T-helper 2 cell treated with Interferon-gamma antibody and Interleukin-4, amounts not matched to agents 5 μg/mL and 100 μg/mL, for 36 hours (primary cell): ENCODE data around the gene APBB1IP.
A peak's percentile ranks its signal among the peaks of the same experiment; 100 is the strongest.
"Not testable (repeated sequence)": the region's sequence is repeated elsewhere in the genome, so short reads cannot be mapped to it uniquely, and the experiment has no call there.

Experiments used
- DNase-seq: peaks from one replicate; pipeline ENCODE4 v3.0.0; 2021; ENCODE audit warnings: low spot score
- H3K27ac Mint-ChIP-seq: one replicate; pipeline ENCODE4 v1.8.0; 2021; ENCODE audit warnings: mild to moderate bottlenecking, mixed read lengths
- H3K27me3 Mint-ChIP-seq: one replicate; pipeline ENCODE4 v1.8.0; 2021; ENCODE audit warnings: low read depth, mixed read lengths
- H3K36me3 Mint-ChIP-seq: one replicate; pipeline ENCODE4 v1.8.0; 2021; ENCODE audit warnings: low read depth, mixed read lengths
- H3K4me1 Mint-ChIP-seq: one replicate; pipeline ENCODE4 v1.8.0; 2021; ENCODE audit warnings: low read depth, mixed read lengths
- H3K4me3 Mint-ChIP-seq: one replicate; pipeline ENCODE4 v1.8.0; 2022; ENCODE audit warnings: mild to moderate bottlenecking, moderate library complexity, mixed read lengths
- H3K9me3 Mint-ChIP-seq: one replicate; pipeline ENCODE4 v1.8.0; 2021; ENCODE audit warnings: mixed read lengths

The APBB1IP gene

GRCh38 chr10:26453850-26454249, 15.7 kb downstream of the APBB1IP start:
- no peak for DNase-seq
- Mint-ChIP-seq H3K27ac (no peak overlapping the region), H3K27me3 (no peaks in the 10 kb centered on the region), H3K4me3 (no peak overlapping the region), H3K36me3 (peaks cover 67% of the 10 kb centered on the region), H3K9me3 (no peaks in the 10 kb centered on the region), H3K4me1 (peaks cover 52% of the 10 kb centered on the region)

DNA sequence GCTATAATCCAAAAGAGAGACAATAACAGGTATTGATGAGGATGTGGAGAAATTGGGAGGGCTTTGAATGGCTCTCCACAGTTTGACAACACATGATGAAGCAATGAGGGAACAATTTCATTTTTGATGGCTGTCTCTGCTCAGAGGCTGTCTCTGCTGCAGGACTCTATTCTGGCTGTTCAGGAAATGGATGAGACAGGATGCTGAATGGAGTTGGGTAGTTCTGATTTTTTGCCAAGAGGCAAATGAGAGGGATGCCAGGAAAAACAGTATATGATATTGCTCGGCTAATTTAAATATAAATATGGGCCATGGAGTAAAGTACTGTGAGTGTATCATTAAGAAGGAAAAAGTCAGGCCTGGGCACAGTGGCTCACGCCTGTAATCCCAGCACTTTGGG, 16.8 kb downstream of the APBB1IP start:
- peaks cover 59% of the 10 kb centered on the region for H3K36me3 Mint-ChIP-seq
- no peaks in the 10 kb centered on the region for H3K27me3 Mint-ChIP-seq
- H3K4me3 Mint-ChIP-seq: no peak overlapping the region
- H3K4me1 Mint-ChIP-seq: peaks cover 42% of the 10 kb centered on the region
- DNase-seq: no peak
- no peaks in the 10 kb centered on the region for H3K9me3 Mint-ChIP-seq
- H3K27ac Mint-ChIP-seq: no peak overlapping the region

DNA sequence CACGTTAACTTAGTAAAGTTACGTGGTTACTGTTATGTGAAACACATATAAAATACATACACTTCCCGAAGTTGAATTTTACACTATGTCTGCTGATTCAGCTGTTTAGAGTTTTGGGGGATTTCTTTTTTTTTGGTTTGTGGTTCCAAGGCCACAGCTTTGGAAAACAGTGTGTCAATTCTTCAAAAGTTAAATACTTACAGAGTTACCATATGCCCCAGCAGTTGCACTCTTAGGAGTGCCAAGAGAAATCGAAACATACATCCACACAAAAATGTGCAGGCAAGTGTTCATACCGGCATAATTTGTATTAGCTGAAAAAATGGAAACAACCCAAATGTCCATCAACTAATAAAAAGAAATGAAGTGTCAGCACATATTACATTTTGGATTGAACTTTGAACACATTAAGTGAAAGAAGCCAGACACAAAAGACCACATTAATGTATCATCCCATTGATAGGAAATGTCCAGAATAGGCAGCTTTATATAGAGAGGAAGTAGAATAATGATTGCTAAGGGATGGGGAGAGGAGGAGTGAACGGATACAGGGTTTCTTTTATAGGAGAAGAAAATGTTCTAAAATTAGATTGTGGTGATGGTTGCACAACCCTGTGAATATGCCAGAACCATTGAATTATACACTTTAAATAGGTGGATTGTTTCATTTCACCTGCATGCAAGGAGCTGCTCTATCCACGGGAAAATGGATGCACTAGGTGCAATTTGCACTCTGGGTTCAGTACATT, 17.6 kb downstream of the APBB1IP start:
- Mint-ChIP-seq H3K36me3 (peaks cover 58% of the 10 kb centered on the region), H3K9me3 (no peaks in the 10 kb centered on the region), H3K27ac (no peak overlapping the region)

DNA sequence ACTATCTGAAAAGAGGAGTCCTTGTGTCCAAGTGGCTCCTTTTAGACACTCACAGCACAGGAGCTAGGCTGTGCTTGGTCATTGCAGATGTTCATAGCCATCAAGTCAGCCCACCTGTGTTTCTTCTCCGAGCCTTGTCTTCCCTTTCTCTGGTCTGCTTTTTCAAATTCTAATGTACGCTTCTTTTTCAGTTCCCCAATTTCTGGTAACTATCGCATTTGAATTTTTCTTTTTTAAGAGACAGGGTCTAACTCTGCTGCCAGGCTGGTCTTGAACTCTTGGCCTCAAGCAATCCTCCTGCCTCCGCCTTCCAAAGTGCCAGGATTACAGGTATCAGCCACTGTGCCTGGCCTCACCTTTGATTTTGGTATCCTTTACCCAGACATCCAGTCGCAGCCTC, 18.9 kb downstream of the APBB1IP start:
- Mint-ChIP-seq H3K4me1 (peaks cover 34% of the 10 kb centered on the region), H3K27ac (no peak overlapping the region), H3K9me3 (no peaks in the 10 kb centered on the region), H3K4me3 (no peak overlapping the region), H3K36me3 (peaks cover 54% of the 10 kb centered on the region), H3K27me3 (no peaks in the 10 kb centered on the region)
- no peak for DNase-seq

More for the DNA sequence above, 17.6 kb downstream of the APBB1IP start:
- peaks cover 38% of the 10 kb centered on the region for H3K4me1 Mint-ChIP-seq
- DNase-seq: no peak
- no peak overlapping the region for H3K4me3 Mint-ChIP-seq
- H3K27me3 Mint-ChIP-seq: no peaks in the 10 kb centered on the region

GRCh38 chr10:26460736-26461135, 22.6 kb downstream of the APBB1IP start:
- Mint-ChIP-seq H3K4me3 (no peak overlapping the region), H3K27me3 (no peaks in the 10 kb centered on the region), H3K36me3 (peaks cover 56% of the 10 kb centered on the region), H3K9me3 (no peaks in the 10 kb centered on the region), H3K4me1 (peaks cover 38% of the 10 kb centered on the region), H3K27ac (no peak overlapping the region)
- no peak for DNase-seq

- H3K4me1 Mint-ChIP-seq: peaks cover 42% of the 10 kb centered on the region
- H3K27ac Mint-ChIP-seq: no peak overlapping the region
- H3K36me3 Mint-ChIP-seq: peaks cover 56% of the 10 kb centered on the region
Observed at GRCh38 chr10:26463986-26464385, 25.8 kb downstream of the APBB1IP start.

DNA sequence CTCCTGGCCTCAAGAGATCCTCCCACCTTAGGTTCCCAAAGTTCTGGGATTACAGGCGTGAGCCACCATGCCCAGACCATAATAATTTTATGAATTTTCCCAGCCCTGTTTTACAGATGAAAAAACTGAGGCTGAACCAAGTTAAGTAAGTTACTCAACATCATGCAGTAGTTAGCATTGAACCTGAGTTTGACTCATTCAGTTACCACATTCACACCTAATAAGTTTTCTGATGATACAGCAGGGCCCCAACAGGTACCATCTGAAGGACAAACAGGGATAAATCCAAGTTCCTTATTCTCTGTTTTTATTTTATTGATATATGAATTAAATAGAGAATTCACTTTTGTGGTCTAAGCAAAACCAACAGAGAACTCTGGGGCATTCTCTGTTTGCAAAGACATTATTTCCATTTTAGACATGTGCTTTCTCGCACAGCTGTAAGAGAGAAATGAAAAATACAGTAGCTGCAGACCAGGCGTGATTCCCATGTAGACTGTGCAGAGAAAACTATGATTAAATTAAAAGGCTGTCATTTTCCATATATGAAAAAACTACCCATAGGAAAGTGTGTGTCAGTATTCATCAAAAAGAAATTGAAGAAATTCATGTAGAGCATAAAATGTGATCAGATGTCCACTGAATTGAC, 26.6 kb downstream of the APBB1IP start:
- Mint-ChIP-seq H3K27ac (no peak overlapping the region), H3K4me1 (peaks cover 47% of the 10 kb centered on the region), H3K4me3 (no peak overlapping the region), H3K9me3 (no peaks in the 10 kb centered on the region), H3K36me3 (peaks cover 58% of the 10 kb centered on the region), H3K27me3 (no peaks in the 10 kb centered on the region)
- no peak for DNase-seq

More at GRCh38 chr10:26463986-26464385, 25.8 kb downstream of the APBB1IP start:
- Mint-ChIP-seq H3K4me3 (no peak overlapping the region), H3K27me3 (no peaks in the 10 kb centered on the region), H3K9me3 (no peaks in the 10 kb centered on the region)
- DNase-seq: no peak

GRCh38 chr10:26466531-26466930, 28.4 kb downstream of the APBB1IP start:
- Mint-ChIP-seq H3K36me3 (peaks cover 61% of the 10 kb centered on the region), H3K4me1 (peaks cover 54% of the 10 kb centered on the region)
- H3K9me3 Mint-ChIP-seq, H3K4me3 Mint-ChIP-seq, DNase-seq, H3K27ac Mint-ChIP-seq, H3K27me3 Mint-ChIP-seq: not testable (repeated sequence)

DNA sequence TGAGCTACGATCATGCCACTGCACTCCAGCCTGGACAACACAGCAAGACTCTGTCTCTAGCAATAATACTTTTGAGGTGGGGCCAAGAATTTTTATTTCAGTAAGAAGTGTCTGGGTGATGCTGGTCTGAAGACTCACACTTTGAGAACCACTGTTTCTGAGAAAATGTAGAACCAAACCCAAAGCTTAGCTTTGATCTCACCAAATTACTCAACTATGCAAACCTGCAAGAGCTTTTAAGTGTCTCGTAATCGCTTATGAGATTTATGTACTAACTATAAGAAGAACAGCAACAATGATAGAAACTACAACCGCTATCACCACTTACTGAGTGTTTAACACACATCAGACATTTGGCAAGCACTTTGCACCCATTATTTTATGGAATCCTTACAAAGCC, 29.5 kb downstream of the APBB1IP start:
- peak overlapping the region; percentile 10 for H3K4me3 Mint-ChIP-seq
- H3K27me3 Mint-ChIP-seq: no peaks in the 10 kb centered on the region
- H3K36me3 Mint-ChIP-seq: peaks cover 60% of the 10 kb centered on the region
- DNase-seq: no peak
- peaks cover 60% of the 10 kb centered on the region for H3K4me1 Mint-ChIP-seq
- H3K9me3 Mint-ChIP-seq: no peaks in the 10 kb centered on the region
- peak overlapping the region; percentile 63 for H3K27ac Mint-ChIP-seq

DNA sequence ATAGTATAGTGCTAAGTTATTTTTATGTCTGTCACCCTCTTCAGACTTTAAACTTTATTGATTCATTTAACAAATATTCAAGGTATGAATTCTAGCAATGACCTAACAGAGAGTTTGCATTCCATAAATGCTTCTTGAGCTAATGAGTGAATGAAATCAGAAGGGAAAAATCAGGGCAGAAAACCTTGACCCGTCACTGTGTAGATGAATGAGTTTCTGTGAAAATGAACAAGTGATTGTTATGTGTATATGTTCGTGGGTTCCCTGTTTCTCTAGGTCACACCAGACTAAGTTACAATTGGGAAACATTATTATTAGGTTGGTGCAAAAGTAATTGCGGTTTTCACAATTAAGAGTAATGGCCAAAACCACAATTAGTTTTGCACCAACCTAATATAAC, 30.1 kb downstream of the APBB1IP start:
- Mint-ChIP-seq H3K27ac (peak overlapping the region; percentile 65), H3K9me3 (no peaks in the 10 kb centered on the region), H3K4me1 (peaks cover 61% of the 10 kb centered on the region), H3K27me3 (no peaks in the 10 kb centered on the region), H3K4me3 (no peak overlapping the region), H3K36me3 (peaks cover 60% of the 10 kb centered on the region)
- no peak for DNase-seq

DNA sequence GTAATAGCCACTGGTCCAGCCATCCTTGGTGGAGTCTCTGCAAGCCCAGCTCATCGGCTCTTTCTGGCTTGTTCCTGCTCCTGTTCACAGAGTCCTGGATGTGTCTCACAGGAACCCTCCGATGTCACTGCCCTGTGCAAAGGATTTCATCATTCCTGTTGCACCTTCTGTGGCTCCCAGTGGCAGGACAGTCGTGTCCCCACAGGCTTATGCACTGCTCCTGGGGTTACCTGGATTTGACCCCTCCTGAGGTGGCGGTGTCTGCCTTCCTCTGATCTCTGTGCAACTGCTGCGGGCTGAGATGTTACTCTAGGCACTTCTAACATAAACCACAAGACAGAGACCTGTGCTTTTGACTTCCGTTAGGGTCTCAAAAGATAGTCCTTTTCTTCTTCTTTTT, 30.6 kb downstream of the APBB1IP start:
- Mint-ChIP-seq H3K27me3 (no peaks in the 10 kb centered on the region), H3K27ac (peak overlapping the region; percentile 85), H3K9me3 (no peaks in the 10 kb centered on the region), H3K4me1 (peaks cover 64% of the 10 kb centered on the region), H3K36me3 (peaks cover 57% of the 10 kb centered on the region), H3K4me3 (peak overlapping the region; percentile 80)
- no peak for DNase-seq

GRCh38 chr10:26472492-26472778, 34.3 kb downstream of the APBB1IP start:
- DNase-seq: no peak
- Mint-ChIP-seq H3K27me3 (no peaks in the 10 kb centered on the region), H3K4me3 (no peak overlapping the region), H3K9me3 (no peaks in the 10 kb centered on the region), H3K4me1 (peaks cover 73% of the 10 kb centered on the region), H3K36me3 (peaks cover 56% of the 10 kb centered on the region), H3K27ac (no peak overlapping the region)

GRCh38 chr10:26474026-26474425, 35.9 kb downstream of the APBB1IP start:
- H3K4me3 Mint-ChIP-seq: peak overlapping the region; percentile 13
- no peaks in the 10 kb centered on the region for H3K27me3 Mint-ChIP-seq
- no peak for DNase-seq
- H3K36me3 Mint-ChIP-seq: peaks cover 56% of the 10 kb centered on the region
- H3K4me1 Mint-ChIP-seq: peaks cover 72% of the 10 kb centered on the region
- no peaks in the 10 kb centered on the region for H3K9me3 Mint-ChIP-seq
- peak overlapping the region; percentile 85 for H3K27ac Mint-ChIP-seq

- not testable (repeated sequence) for DNase-seq, H3K27me3 Mint-ChIP-seq, H3K9me3 Mint-ChIP-seq
- peak overlapping the region; percentile 70 for H3K4me3 Mint-ChIP-seq
- H3K27ac Mint-ChIP-seq: peak overlapping the region; percentile 85
- H3K36me3 Mint-ChIP-seq: peaks cover 55% of the 10 kb centered on the region
- peaks cover 70% of the 10 kb centered on the region for H3K4me1 Mint-ChIP-seq
Observed at GRCh38 chr10:26474845-26475244, 36.7 kb downstream of the APBB1IP start.
